HG03103 (cell line): ENCODE results near the gene HPS3.
A peak's percentile ranks its signal among the peaks of the same experiment; 100 is the strongest.
"Not testable (repeated sequence)": the region's sequence is repeated elsewhere in the genome, so short reads cannot be mapped to it uniquely, and the experiment has no call there.

ENCODE experiments used
- ATAC-seq: cut with Tn5 transposase; IDR thresholded peaks from one replicate; pipeline ENCODE4 v1.9.1; 2021; ENCODE audit warnings: low read depth; ENCODE audit not compliant: unreplicated experiment

HPS3 gene

GRCh38 chr3:149129326-149130205 is at the start of gene HPS3:
HPS3 (plus strand) TSS chr3:149129638; CDS start chr3:149129724, 86 bp downstream.
- peak; percentile 90 for ATAC-seq

- ATAC-seq: no peak
Observed at GRCh38 chr3:149080011-149080698, 49.3 kb upstream of the HPS3 start.

- no peak for ATAC-seq
Observed at GRCh38 chr3:149080699-149081091, 48.7 kb upstream of the HPS3 start.

GRCh38 chr3:149081772-149082171 is 47.7 kb upstream of the HPS3 start:
- no peak for ATAC-seq

- peak; percentile 32 for ATAC-seq
Observed at GRCh38 chr3:149085828-149086231, 43.6 kb upstream of the HPS3 start.

GRCh38 chr3:149086232-149086988 is 43.0 kb upstream of the HPS3 start, which contains the start of gene HLTF:
HLTF (minus strand) TSS chr3:149086533; CDS start chr3:149086336, 197 bp downstream.
- peak; percentile 98 for ATAC-seq

GRCh38 chr3:149087208-149087607 is 42.2 kb upstream of the HPS3 start:
- ATAC-seq: no peak

GRCh38 chr3:149089395-149089794 is 40.0 kb upstream of the HPS3 start:
- ATAC-seq: no peak

GRCh38 chr3:149090461-149090860 is 39.0 kb upstream of the HPS3 start:
- ATAC-seq: no peak

- no peak for ATAC-seq
Observed at GRCh38 chr3:149090907-149091306, 38.5 kb upstream of the HPS3 start.

GRCh38 chr3:149091983-149092382 is 37.5 kb upstream of the HPS3 start:
- ATAC-seq: no peak

- ATAC-seq: peak; percentile 68
Observed at GRCh38 chr3:149095487-149095886, 34.0 kb upstream of the HPS3 start.

GRCh38 chr3:149097987-149098386 is 31.5 kb upstream of the HPS3 start:
- ATAC-seq: not testable (repeated sequence)

GRCh38 chr3:149101154-149101553 is 28.3 kb upstream of the HPS3 start:
- ATAC-seq: no peak

GRCh38 chr3:149101641-149102040 is 27.8 kb upstream of the HPS3 start:
- ATAC-seq: no peak

- ATAC-seq: no peak
Observed at GRCh38 chr3:149104484-149104883, 25.0 kb upstream of the HPS3 start.

- no peak for ATAC-seq
Observed at GRCh38 chr3:149114458-149114857, 15.0 kb upstream of the HPS3 start.

- ATAC-seq: no peak
Observed at GRCh38 chr3:149115114-149115513, 14.3 kb upstream of the HPS3 start.

- no peak for ATAC-seq
Observed at GRCh38 chr3:149118724-149119123, 10.7 kb upstream of the HPS3 start.

GRCh38 chr3:149119466-149119865 is 10.0 kb upstream of the HPS3 start:
- no peak for ATAC-seq
